Inferior parietal cortex (tissue), 1 donor: ENCODE results near the gene KCNJ9.
"Not testable (repeated sequence)": the region's sequence is repeated elsewhere in the genome, so short reads cannot be mapped to it uniquely, and the experiment has no call there.

ENCODE experiments used
- DNase-seq: peaks from one replicate; pipeline ENCODE4 v3.0.0-alpha.2; 2016; ENCODE audit errors: extremely low spot score

KCNJ9 gene

GRCh38 chr1:160103658-160104408, 22.5 kb downstream of the KCNJ9 start:
- DNase-seq = peak; percentile 68

DNA sequence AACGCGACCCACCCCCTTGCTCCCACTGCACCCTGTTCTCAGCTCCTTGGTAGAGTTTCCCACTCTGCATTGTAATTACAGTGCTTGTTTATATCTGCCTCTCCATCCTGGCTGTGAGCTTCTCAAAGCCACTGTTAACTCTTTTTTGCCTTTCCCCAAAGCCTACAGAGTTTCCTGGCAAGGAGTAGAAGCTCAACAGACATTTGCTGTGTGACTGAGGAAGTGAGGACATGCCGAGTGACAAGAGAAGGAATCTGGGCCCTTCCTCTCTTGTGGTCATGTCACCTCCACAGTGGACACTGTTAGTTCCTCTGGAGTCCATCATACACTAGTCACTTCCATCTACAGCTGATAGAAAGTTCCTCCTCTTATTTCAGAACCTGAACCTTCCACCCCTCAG, 23.1 kb downstream of the KCNJ9 start:
- DNase-seq = peak; percentile 51

- no peak for DNase-seq
Measured at GRCh38 chr1:160105155-160105554, 23.8 kb downstream of the KCNJ9 start.

- DNase-seq = no peak
Measured at GRCh38 chr1:160107512-160107911, 26.2 kb downstream of the KCNJ9 start.

- peak; percentile 59 for DNase-seq
Measured at GRCh38 chr1:160108888-160109662, 27.7 kb downstream of the KCNJ9 start.

DNA sequence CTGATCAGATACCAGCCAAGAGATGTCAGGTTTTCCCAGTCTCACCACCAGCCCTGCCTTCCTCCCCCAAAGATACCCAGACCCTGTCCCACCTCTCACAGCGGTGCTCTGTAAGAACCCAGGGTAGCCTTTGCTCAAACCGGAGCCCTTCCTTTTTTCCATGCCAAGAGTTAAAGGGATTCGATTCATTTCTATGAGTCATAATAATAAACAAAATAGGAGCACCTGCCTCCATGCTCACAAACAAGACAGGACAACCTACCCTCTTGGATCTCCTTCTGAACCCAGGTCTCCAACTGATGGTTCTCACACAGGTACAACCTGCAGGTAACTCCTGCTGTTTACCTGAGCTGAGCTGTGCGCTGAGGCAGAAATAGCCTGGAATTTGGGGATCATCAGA, 28.3 kb downstream of the KCNJ9 start:
- DNase-seq = no peak

GRCh38 chr1:160111462-160111861, 30.1 kb downstream of the KCNJ9 start:
- not testable (repeated sequence) for DNase-seq

- no peak for DNase-seq
Measured at GRCh38 chr1:160112357-160112756, 31.0 kb downstream of the KCNJ9 start.

DNA sequence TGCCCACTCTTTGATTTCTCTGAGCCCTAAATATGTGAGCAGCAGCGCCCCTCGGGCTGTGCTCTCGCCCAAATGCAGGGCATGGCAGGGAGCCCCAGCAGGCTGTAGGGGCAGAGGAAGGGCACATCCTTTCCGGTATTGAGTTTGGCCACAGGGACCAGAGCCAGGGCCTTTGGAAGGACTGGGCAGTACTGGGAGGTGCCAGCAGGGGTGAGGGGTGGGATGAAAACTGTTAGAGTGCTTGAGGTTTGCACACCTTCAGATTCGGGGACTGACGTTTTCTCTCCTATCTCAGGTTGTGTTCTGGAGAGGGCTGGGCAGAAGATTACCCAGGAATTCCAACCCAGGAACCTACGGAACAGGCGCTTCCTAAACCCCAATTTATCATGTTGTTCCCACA, 32.1 kb downstream of the KCNJ9 start:
- DNase-seq = no peak

- DNase-seq = no peak
Measured at GRCh38 chr1:160114085-160114484, 32.7 kb downstream of the KCNJ9 start.

GRCh38 chr1:160115545-160116282, 34.4 kb downstream of the KCNJ9 start, which contains the start of gene ATP1A2:
ATP1A2 (plus strand) TSS chr1:160115759; CDS start chr1:160115862, 103 bp downstream.
- DNase-seq = no peak

GRCh38 chr1:160116283-160117147, 35.2 kb downstream of the KCNJ9 start:
- DNase-seq = peak; percentile 41

- DNase-seq = peak; percentile 8
Measured at GRCh38 chr1:160117300-160117699, 36.0 kb downstream of the KCNJ9 start.

GRCh38 chr1:160117709-160118183, 36.4 kb downstream of the KCNJ9 start:
- peak; percentile 48 for DNase-seq

DNA sequence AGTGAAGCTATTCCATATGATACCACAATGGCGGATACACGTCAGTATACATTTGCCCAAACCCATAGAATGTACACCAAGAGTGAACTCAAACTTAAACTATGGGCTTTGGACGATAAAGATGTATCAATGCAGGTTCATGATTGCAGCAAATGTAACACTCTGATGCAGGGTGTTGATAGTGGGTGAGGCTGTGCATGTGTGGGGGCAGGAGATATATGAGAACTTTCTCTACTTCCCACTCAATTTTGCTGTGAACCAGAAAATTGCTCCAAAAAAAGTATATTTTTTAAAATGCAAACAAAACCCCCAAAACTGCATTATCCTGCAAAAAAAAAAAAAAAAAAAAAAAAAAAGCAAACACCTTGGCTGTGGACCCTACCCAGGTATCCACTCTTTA, 37.6 kb downstream of the KCNJ9 start:
- peak; percentile 20 for DNase-seq

GRCh38 chr1:160120797-160121196, 39.5 kb downstream of the KCNJ9 start:
- DNase-seq = no peak

DNA sequence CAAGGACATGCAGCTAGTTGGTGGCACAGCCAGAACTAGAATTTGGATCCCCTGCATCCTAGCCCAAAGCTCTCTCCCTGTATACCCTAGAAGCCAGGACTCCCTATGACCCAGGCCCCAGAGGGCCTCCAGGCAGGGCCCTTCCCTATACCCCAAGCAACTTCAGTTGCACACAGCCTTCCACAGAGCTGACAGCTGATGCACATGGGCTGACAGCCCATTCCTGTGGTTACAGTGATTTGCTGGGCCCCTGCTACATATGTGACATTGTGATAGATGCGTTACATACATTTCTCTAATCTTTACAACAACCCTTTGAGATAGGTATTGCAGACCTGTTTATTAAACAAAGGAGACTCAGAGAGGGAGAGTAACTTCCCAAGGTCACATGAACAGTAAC, 40.0 kb downstream of the KCNJ9 start:
- DNase-seq = no peak

- no peak for DNase-seq
Measured at GRCh38 chr1:160122978-160123495, 41.7 kb downstream of the KCNJ9 start.

DNA sequence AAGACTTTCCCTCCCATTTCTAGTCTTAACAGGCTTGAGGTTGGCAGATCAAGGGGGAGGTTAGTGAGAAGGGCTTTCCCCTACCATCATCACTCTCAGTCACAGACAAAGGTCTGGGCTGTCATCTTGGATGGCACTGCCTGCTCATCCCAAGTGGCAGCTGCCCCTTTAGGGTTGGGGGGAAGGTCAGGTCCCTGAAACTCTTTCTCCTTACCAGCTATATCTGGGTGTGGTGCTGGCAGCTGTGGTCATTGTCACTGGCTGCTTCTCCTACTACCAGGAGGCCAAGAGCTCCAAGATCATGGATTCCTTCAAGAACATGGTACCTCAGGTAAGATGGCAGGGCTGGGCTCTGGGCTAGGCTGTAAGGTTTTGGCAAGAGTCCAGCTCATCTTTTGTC, 42.4 kb downstream of the KCNJ9 start:
- DNase-seq = no peak

GRCh38 chr1:160124705-160125478, 43.6 kb downstream of the KCNJ9 start:
- no peak for DNase-seq
